ENCODE data around the gene FRMD4A.

The FRMD4A gene

GRCh38 chr10:13915710-13916109 lies 415.0 kb downstream of the FRMD4A start:
- H3K4me3 ChIP-seq (replicated peaks; ENCODE audit: low read depth, low read length): no peak overlapping the region
- TF ChIP-seq CTCF (IDR thresholded peaks at IDR 0.05; ENCODE audit: low read depth, low read length, missing control alignments): no peak
- no peak for DNase-seq (ENCODE audit: extremely low read depth, low read depth)

GRCh38 chr10:13913897-13914296 lies 416.8 kb downstream of the FRMD4A start:
- TF ChIP-seq CTCF (IDR thresholded peaks at IDR 0.05; ENCODE audit: low read depth, low read length, missing control alignments): no peak
- DNase-seq (ENCODE audit: extremely low read depth, low read depth): no peak
- H3K4me3 ChIP-seq (replicated peaks; ENCODE audit: low read depth, low read length): no peak overlapping the region

GRCh38 chr10:13911821-13912520 lies 418.8 kb downstream of the FRMD4A start:
- no peak for DNase-seq (ENCODE audit: extremely low read depth, low read depth)
- no peak for TF ChIP-seq CTCF (IDR thresholded peaks at IDR 0.05; ENCODE audit: low read depth, low read length, missing control alignments)
- H3K4me3 ChIP-seq (replicated peaks; ENCODE audit: low read depth, low read length): no peak overlapping the region

- TF ChIP-seq CTCF (IDR thresholded peaks at IDR 0.05; ENCODE audit: low read depth, low read length, missing control alignments): no peak
- DNase-seq (ENCODE audit: extremely low read depth, low read depth): no peak
- no peak overlapping the region for H3K4me3 ChIP-seq (replicated peaks; ENCODE audit: low read depth, low read length)
These were observed 421.0 kb downstream of the FRMD4A start for GRCh38 chr10:13909516-13910258.

DNA sequence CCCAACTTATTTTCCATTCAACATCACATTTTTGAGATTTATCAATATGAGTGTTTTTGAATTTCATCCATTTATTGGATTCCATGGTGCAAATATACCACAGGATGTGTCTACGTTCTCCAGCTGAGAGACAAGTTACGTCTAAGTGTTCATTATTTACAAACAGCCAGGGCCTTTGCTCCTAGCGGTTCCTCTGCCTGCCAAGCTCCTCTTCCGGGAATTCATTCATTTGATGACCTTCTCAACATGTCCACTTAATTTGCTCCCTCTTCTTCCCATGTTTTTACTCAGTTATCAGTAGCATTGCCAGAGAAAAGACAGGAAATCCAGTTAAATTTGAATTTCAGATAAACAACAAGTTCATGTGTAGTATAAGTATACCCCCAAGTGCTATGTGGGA lies 422.2 kb downstream of the FRMD4A start:
- no peak overlapping the region for H3K4me3 ChIP-seq (replicated peaks; ENCODE audit: low read depth, low read length)

DNA sequence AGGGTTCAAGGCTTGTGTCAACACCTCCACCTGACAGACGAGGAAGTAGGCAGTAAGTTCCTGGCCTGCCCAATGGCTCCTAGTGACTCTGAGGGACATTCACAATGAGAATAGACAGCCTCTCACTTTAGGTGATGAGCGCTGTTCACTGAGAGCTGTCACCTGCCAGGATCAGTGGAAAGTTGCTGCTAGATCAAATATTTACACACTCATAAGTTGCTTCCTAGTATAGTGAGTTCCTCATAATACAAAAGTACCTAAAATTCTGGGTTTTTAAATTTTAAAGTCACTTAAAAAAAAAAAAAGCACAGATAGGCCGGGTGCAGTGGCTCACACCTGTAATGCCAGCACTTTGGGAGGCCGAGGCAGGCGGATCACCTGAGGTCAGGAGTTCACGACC lies 423.2 kb downstream of the FRMD4A start:
- no peak for DNase-seq (ENCODE audit: extremely low read depth, low read depth)
- TF ChIP-seq CTCF (IDR thresholded peaks at IDR 0.05; ENCODE audit: low read depth, low read length, missing control alignments): no peak
- H3K4me3 ChIP-seq (replicated peaks; ENCODE audit: low read depth, low read length): no peak overlapping the region

More for the DNA sequence above, 422.2 kb downstream of the FRMD4A start:
- DNase-seq (ENCODE audit: extremely low read depth, low read depth): no peak
- no peak for TF ChIP-seq CTCF (IDR thresholded peaks at IDR 0.05; ENCODE audit: low read depth, low read length, missing control alignments)
